ENCODE data around the gene NUP35.
A peak's percentile ranks its signal among the peaks of the same experiment; 100 is the strongest.

NUP35 gene, protein sequence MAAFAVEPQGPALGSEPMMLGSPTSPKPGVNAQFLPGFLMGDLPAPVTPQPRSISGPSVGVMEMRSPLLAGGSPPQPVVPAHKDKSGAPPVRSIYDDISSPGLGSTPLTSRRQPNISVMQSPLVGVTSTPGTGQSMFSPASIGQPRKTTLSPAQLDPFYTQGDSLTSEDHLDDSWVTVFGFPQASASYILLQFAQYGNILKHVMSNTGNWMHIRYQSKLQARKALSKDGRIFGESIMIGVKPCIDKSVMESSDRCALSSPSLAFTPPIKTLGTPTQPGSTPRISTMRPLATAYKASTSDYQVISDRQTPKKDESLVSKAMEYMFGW

GRCh38 chr2:183124222-183124956 is at the start of gene NUP35:
Gene NUP35 (plus strand): TSS chr2:183124443. CDS start chr2:183124458, 15 bp downstream.
- peak within 1 kb of the TSS; percentile 94 for H3K4me3 ChIP-seq (replicated peaks; ENCODE audit: low read depth, low read length)
- DNase-seq (ENCODE audit: extremely low read depth, low read depth), result peak; percentile 87
- TF ChIP-seq CTCF (IDR thresholded peaks at IDR 0.05; ENCODE audit: low read depth, low read length, missing control alignments), result no peak

DNA sequence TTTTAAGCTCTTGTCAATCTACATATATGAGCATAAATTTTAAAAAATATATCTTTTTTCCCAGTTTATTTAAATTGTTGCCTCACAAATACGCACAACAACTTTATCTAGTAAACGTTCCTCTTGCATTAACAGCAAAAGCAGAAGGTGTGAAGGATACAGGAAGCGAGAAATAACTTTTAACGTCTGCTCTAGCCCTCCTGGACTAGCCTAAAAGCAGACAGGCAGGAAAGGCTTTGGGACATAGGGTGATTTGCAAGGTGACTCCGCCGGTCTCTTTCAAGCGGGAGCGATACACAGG is 46.1 kb upstream of the NUP35 start:
- peak overlapping the region; percentile 58 for H3K4me3 ChIP-seq (replicated peaks; ENCODE audit: low read depth, low read length)
- TF ChIP-seq CTCF (IDR thresholded peaks at IDR 0.05; ENCODE audit: low read depth, low read length, missing control alignments), result no peak
- DNase-seq (ENCODE audit: extremely low read depth, low read depth), result no peak

- DNase-seq (ENCODE audit: extremely low read depth, low read depth), result peak; percentile 91
- peak within 1 kb of the TSS; percentile 58 for H3K4me3 ChIP-seq (replicated peaks; ENCODE audit: low read depth, low read length)
- TF ChIP-seq CTCF (IDR thresholded peaks at IDR 0.05; ENCODE audit: low read depth, low read length, missing control alignments), result no peak
These were observed 45.6 kb upstream of the NUP35 start, which contains the start of gene DUSP19 for GRCh38 chr2:183078464-183079138. Gene DUSP19 (plus strand): TSS chr2:183078747. CDS start chr2:183078934, 187 bp downstream.

- DNase-seq (ENCODE audit: extremely low read depth, low read depth), result no peak
- peak overlapping the region; percentile 58 for H3K4me3 ChIP-seq (replicated peaks; ENCODE audit: low read depth, low read length)
- no peak for TF ChIP-seq CTCF (IDR thresholded peaks at IDR 0.05; ENCODE audit: low read depth, low read length, missing control alignments)
These were observed 45.0 kb upstream of the NUP35 start for GRCh38 chr2:183079139-183079775.

GRCh38 chr2:183081911-183082310 is 42.3 kb upstream of the NUP35 start:
- no peak overlapping the region for H3K4me3 ChIP-seq (replicated peaks; ENCODE audit: low read depth, low read length)
- no peak for DNase-seq (ENCODE audit: extremely low read depth, low read depth)
- TF ChIP-seq CTCF (IDR thresholded peaks at IDR 0.05; ENCODE audit: low read depth, low read length, missing control alignments), result no peak

GRCh38 chr2:183088061-183088460 is 36.2 kb upstream of the NUP35 start:
- TF ChIP-seq CTCF (IDR thresholded peaks at IDR 0.05; ENCODE audit: low read depth, low read length, missing control alignments), result no peak
- no peak overlapping the region for H3K4me3 ChIP-seq (replicated peaks; ENCODE audit: low read depth, low read length)
- no peak for DNase-seq (ENCODE audit: extremely low read depth, low read depth)
